Measurements from ENCODE around the gene GLIPR1L2.

GRCh38 chr12:75481774-75482173 is 90.9 kb downstream of the GLIPR1L2 start:
- TF ChIP-seq CTCF (IDR thresholded peaks at IDR 0.05) (no peak), POLR2A (IDR thresholded peaks at IDR 0.05) (no peak)
